Type B pancreatic cell (in vitro differentiated cells): ENCODE data around the gene STARD13. TPM values are rescaled to one million over a fixed set of nuclear protein-coding genes. Genes with fewer than 3 reads are reported as not detected.

Source experiments
- DNase-seq: peaks from one replicate; pipeline ENCODE4 v3.0.0; 2021; ENCODE audit warnings: mixed read lengths; ENCODE audit not compliant: unreplicated experiment; ENCODE audit errors: extremely low spot score
- H3K27ac Mint-ChIP-seq: 2 replicates; pipeline ENCODE4 v1.8.0; 2021; ENCODE audit warnings: mild to moderate bottlenecking, mixed read lengths
- H3K27me3 Mint-ChIP-seq: 2 replicates; pipeline ENCODE4 v1.8.0; 2021; ENCODE audit warnings: mixed read lengths
- H3K36me3 Mint-ChIP-seq: 2 replicates; pipeline ENCODE4 v1.8.0; 2021; ENCODE audit warnings: mixed read lengths
- H3K4me1 Mint-ChIP-seq: one replicate; pipeline ENCODE4 v1.8.0; 2021; ENCODE audit warnings: mixed read lengths; ENCODE audit not compliant: unreplicated experiment
- H3K4me3 Mint-ChIP-seq: 2 replicates; pipeline ENCODE4 v1.8.0; 2021; ENCODE audit warnings: mild to moderate bottlenecking, mixed read lengths
- H3K9me3 Mint-ChIP-seq: 2 replicates; pipeline ENCODE4 v1.8.0; 2021; ENCODE audit warnings: mixed read lengths
- total RNA-seq: library from RNA; stranded (reverse); gene quantifications from 2 replicates; pipeline ENCODE4 v1.2.1, GENCODE V29; 2021; ENCODE audit warnings: low replicate concordance
- TF ChIP-seq, protein P1 (sequence below): fragments of 200-600 bp; sonication (generic); conservative IDR thresholded peaks from 2 replicates; pipeline ENCODE4 v1.5.0; 2021; ENCODE audit warnings: antibody characterized with exemption, mild to moderate bottlenecking

Gene STARD13
- total RNA-seq, 1 donor from 2014 or later = 12.1 TPM

DNA sequence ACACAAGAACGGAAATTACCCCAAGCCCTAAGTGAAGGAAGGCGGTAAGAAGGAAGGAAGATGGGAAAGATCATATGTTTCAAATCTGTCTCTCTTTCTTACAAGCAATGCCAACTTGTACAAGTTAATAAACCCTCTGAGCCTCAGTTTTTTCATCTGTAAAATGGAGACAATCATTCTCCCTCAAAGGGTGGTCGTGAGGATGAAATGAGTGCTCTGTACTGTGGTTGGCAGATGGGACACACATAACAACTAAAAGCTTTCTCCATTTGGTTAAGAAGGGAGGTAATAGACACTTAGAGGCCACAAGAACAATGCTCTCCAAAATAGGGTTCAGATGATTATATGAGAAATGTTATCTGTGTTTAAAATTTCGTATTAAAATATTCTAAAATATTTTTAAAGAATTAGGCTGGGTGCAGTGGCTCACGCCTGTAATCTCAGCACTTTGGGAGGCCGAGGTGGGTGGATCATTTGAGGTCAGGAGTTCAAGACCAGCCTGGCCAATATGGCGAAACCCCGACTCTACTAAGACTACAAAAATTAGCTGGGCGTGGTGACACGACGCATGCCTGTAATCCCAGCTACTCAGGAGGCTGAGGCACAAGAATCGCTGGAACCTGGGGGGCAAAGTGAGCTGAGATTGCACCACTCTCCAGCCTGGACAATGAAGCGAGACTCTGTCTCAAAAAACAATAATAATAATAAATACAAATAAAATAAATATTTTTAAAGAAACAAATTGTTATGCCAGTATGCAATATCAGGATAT is 89.7 kb downstream of the STARD13 start:
- DNase-seq = no peak
- Mint-ChIP-seq H3K4me1 (peaks cover 36% of the 10 kb centered on the region), H3K36me3 (no peaks in the 10 kb centered on the region), H3K27ac (peak overlapping the region; percentile 75), H3K9me3 (peaks cover 5% of the 10 kb centered on the region), H3K27me3 (no peaks in the 10 kb centered on the region), H3K4me3 (peak overlapping the region; percentile 26)
- TF ChIP-seq, protein P1, sequence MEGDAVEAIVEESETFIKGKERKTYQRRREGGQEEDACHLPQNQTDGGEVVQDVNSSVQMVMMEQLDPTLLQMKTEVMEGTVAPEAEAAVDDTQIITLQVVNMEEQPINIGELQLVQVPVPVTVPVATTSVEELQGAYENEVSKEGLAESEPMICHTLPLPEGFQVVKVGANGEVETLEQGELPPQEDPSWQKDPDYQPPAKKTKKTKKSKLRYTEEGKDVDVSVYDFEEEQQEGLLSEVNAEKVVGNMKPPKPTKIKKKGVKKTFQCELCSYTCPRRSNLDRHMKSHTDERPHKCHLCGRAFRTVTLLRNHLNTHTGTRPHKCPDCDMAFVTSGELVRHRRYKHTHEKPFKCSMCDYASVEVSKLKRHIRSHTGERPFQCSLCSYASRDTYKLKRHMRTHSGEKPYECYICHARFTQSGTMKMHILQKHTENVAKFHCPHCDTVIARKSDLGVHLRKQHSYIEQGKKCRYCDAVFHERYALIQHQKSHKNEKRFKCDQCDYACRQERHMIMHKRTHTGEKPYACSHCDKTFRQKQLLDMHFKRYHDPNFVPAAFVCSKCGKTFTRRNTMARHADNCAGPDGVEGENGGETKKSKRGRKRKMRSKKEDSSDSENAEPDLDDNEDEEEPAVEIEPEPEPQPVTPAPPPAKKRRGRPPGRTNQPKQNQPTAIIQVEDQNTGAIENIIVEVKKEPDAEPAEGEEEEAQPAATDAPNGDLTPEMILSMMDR = no peak

DNA sequence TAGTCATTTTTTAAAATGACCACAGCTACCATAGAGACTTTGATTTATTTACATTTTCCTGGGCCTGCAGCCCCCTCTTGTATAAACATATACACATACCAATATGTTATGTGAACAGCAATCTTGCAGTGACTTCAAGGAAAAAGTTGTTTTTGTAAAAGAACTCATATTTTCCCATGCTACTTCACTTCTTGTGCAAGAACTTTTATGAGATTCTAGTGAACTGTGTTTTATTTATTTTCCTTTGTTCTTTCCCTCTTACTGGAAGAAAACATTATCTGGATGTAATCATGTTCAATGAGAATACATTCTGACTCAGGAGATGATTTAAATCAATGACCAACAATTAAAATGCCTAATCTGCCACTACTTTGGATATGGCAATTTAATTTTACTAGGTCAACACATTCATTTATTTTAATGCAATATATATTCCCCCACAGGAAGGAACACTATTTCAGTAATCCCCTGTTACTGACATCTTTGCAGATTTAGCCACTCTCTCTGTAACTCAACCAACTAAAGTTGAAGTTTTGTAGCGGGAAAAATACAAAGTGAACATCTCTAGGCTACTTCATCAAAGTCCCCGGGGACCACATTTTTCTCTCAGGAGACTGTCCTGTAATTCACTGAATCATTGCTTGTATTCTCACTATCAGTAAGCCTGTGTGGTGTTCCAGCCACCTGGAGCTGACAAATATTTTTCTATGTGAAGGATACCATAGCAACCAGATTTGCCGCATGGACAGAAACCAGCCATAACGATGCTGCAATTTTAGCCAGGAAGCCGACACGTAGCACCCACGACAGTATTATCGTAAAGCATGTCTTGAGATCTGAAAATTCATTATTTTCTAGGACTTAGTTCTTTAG is 90.5 kb downstream of the STARD13 start:
- TF ChIP-seq, protein P1 = no peak
- Mint-ChIP-seq H3K4me3 (peak overlapping the region; percentile 26), H3K27me3 (no peaks in the 10 kb centered on the region), H3K36me3 (no peaks in the 10 kb centered on the region), H3K9me3 (peaks cover 5% of the 10 kb centered on the region), H3K4me1 (peaks cover 36% of the 10 kb centered on the region), H3K27ac (peak overlapping the region; percentile 75)
- DNase-seq = no peak

DNA sequence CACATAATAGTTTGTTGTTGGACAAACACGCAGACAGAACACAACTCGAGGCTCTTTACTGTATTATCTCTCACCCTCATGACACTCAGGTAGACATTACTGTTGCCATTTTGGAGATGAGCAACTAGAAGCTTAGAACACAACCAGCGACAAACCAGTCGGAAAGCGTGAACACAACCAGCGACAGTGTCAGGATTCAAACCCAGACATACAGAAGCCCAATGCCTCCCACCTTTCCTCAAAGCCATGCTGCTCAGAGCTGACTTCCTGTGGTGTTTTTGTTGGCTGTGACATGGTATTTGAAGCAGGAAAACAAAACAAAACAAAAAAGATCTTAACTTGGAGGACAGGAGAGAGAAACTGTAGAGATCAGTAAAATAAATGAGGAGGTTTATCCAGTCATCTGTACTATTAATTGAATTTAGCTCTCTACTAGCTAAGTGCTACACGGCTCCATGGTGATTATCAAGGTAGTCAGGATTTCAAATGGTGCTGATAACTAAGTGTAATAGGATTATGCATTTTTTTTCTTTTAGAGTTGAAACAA is 92.1 kb downstream of the STARD13 start:
- no peak for DNase-seq
- no peaks in the 10 kb centered on the region for H3K27me3 Mint-ChIP-seq
- no peak overlapping the region for H3K27ac Mint-ChIP-seq
- TF ChIP-seq, protein P1 = no peak
- H3K4me1 Mint-ChIP-seq = peaks cover 39% of the 10 kb centered on the region
- peaks cover under 1% of the 10 kb centered on the region for H3K36me3 Mint-ChIP-seq
- no peak overlapping the region for H3K4me3 Mint-ChIP-seq
- peaks cover 5% of the 10 kb centered on the region for H3K9me3 Mint-ChIP-seq

DNA sequence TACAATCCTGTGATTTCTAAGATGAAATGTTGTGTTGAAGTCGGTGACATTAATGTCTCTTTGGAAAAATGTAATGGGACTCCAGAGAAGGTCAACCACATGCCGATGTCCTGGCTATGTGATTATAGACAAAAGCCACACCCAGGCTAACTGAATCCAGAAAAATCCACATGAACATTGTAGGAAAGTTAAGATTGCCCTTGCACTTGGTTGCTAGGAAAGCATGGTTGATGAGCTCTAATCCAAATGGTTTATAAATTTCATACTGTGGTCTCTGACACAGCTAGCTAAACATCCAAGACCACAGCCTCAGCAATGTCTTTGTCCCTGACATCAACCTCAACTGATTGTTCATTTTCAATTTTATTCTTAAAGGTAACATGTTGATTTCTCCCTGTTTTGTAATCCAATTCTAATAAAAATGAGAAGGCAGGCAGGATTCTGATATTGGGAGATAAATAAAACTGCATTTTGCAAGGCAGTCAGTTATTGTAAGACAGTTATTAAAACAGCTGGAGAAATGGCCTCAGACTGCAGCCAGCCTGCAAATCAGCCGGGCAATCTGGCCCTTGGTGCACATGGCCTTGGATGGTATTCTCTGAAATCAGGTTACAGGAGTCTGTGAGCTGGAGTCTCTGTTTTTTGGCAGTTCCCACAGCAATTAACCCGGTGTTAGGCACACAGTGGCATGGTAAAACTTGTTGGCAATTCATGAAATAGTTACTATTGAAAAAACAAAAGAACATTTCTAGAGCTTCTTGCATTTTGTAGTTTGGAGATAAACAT is 93.9 kb downstream of the STARD13 start:
- Mint-ChIP-seq H3K27ac (no peak overlapping the region), H3K4me3 (no peak overlapping the region), H3K4me1 (peaks cover 46% of the 10 kb centered on the region), H3K9me3 (peaks cover 5% of the 10 kb centered on the region), H3K36me3 (peaks cover 4% of the 10 kb centered on the region), H3K27me3 (no peaks in the 10 kb centered on the region)
- DNase-seq = no peak
- TF ChIP-seq, protein P1 = no peak

DNA sequence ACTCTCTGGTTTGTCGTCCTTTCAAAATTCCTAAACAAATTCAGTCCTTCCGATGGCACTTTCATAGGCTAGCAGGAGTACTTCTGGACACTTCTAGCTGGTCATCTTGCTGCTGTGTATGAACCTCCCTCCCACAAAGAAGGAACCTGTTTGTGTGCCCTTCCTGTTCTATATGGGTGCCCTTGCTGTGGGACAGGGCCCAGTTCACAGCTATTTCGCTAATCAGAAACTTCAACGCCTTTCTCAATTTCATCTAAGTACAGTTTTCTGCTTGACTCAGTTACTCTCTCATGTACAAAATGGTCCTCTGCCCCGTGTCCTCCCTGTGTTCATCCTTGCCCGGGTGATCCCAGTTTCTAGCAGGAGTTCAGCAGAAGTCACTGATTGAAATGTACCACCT is 96.1 kb downstream of the STARD13 start:
- TF ChIP-seq, protein P1 = no peak
- no peak overlapping the region for H3K27ac Mint-ChIP-seq
- H3K4me1 Mint-ChIP-seq = peaks cover 44% of the 10 kb centered on the region
- no peak overlapping the region for H3K4me3 Mint-ChIP-seq
- H3K27me3 Mint-ChIP-seq = no peaks in the 10 kb centered on the region
- DNase-seq = no peak
- H3K9me3 Mint-ChIP-seq = no peaks in the 10 kb centered on the region
- H3K36me3 Mint-ChIP-seq = peaks cover 8% of the 10 kb centered on the region
